Umbilical cord (tissue), 2 donors: ENCODE data around the gene SKI. TPM values are rescaled to one million over a fixed set of nuclear protein-coding genes. Genes with fewer than 3 reads are reported as not detected.
A peak's percentile ranks its signal among the peaks of the same experiment; 100 is the strongest.
"Not testable (repeated sequence)": the region's sequence is repeated elsewhere in the genome, so short reads cannot be mapped to it uniquely, and the experiment has no call there.

Experiments
- DNase-seq: peaks from one replicate; pipeline ENCODE4 v3.0.0-alpha.2; 2015; ENCODE audit warnings: low spot score
- total RNA-seq: library from RNA; depleted of rRNA; stranded (reverse); fragments of >200 nt; gene quantifications from one replicate; pipeline ENCODE4 v1.2.3, GENCODE V29; 2014; ENCODE audit warnings: low replicate concordance; ENCODE audit not compliant: insufficient read depth

The SKI gene
- total RNA-seq, 1 donor from 2014 or later, result 29.6 TPM

DNA sequence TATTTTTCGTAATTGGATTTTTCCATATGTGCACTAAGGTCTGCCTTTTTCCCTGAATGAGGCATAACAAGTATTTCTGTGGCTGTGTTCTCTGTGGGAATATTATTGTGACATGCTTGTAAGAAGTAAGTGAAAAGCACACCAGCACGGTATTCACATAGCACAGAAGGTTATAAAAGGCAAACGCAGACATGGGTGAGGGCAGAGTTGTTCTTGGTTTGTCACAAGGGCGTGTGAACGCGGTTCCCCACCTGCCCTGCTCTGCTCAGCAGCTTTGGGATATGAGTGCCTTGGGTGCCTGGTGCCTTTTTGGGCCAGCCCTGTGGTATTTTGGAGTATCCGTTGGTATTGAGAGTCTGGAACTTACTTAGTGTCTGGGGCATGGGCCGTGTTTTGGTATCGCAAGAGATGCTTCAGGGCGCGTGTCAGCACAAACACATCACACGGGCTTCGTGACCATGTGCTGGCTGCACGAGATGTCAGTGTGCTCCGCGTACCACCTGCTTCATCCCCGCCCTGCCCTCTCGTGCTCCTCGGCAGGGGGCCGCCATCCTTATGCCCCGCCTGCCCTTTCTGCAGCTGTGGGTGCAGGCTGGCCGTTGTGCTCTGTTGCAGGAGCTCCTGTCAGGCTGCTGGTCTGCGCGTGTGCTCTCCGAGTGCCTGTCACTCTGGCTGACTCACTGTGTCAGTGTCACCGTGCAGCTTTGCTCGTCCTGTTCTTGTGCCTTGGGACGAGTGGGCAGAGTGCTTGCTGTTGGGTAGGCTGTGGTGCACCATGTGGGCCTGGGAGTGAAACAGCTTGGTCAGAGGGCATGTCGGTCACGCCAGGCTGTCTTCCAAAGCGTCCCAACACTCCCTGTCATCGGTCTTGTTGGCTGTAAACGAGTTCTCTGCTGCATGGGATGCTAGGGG is 15.0 kb downstream of the SKI start:
- DNase-seq, result no peak

GRCh38 chr1:2247045-2247394 is 18.9 kb downstream of the SKI start:
- not testable (repeated sequence) for DNase-seq

DNA sequence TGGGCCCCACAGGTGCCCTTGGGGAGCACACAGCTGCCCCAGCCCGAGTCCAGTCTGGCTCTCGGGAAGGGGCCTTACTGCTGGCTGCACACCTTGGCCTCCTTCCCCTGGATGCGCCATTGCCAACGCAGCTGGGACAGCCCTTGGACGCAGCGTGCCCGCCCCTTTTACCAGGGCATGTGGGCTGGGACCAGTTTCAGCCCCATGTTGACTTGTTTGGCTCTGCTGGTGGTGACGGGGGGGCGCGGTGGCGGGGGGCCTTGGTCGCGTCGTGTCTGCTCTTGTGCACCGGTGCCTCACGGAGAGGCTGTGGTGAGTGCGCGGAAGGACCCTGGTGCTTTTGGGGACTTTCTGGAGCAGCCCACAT is 19.6 kb downstream of the SKI start:
- no peak for DNase-seq

- DNase-seq, result no peak
Observed at GRCh38 chr1:2248127-2248826, 20.2 kb downstream of the SKI start.

DNA sequence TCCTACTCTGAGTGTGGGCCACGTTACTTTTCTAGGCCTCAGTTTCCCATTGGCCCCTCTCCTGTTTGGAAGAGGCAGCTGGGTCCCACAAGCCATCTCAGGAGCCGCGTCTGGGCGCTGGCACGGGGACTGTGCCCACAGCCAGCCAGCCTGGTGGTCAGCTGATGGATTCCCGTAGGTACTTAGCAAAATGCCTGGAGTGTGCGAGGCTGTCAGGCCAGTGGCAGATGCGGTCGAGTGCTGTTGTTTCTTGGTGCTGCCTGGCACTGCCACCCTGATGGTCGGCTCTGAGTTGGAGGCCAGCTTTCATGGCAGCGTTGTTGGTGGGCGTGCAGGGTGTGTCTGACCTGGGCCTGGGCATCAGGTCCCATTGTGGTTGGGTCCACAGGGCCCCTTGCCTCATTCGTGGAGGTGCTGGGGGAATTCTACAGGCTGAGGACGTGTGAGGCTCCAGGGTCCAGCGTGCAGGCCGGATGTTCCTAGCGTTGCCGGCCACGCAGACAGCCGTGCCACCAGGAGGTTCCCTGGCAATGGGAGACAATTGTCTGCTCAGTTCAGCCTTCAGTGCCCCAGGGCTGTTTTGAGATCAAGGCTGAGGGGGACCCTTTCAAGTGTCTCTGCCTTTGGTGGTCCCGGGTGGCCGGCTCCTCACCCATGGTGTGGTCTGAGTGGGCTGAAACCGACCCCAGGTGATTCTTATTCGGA is 20.9 kb downstream of the SKI start:
- no peak for DNase-seq

DNA sequence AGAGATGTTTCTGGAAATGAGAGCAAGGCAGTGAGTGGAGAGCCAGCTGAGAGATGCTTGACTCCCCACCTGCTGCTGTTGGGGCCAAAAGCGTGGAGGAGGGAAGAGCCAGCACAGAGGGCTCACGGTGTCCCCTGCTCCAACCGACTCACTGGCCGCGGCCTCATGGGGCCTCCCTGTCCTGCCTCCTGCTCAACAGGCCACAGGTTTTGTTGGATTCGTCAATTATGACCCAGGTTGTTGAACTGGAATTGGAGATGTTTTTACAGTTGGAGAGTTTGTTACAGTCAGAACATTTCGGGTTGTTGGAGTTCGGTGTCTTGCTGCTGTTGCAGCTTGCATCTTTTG is 21.4 kb downstream of the SKI start:
- DNase-seq, result no peak

DNA sequence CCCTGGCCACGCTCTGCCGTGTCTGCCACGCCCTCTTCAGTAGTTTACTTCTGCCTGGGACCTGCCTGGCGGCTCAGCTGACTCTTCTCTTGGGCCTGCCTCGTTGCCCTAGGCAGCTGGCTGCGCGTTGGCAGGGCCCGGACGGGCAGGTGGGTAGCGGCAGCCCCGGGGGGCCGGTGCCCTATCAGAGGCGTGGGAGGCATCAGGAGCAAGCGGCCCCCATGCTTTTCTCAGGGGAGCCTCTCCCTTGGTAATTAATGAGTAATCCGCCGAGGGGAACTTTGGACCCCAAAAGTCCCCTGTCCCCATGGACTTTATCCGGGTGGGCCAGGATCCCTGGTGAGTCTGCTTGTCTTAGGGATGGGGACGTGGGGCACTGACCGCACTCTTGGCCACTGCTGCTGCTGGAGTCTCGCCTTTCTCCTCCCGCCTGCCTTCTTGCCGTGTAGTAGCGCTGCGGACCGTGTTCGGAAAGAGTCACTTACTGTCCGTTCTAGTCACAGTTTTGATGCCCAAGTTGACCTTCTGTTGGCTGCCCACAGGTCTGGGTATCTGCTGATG is 22.7 kb downstream of the SKI start:
- DNase-seq, result no peak

- DNase-seq, result no peak
Observed at GRCh38 chr1:2251363-2251762, 23.2 kb downstream of the SKI start.

DNA sequence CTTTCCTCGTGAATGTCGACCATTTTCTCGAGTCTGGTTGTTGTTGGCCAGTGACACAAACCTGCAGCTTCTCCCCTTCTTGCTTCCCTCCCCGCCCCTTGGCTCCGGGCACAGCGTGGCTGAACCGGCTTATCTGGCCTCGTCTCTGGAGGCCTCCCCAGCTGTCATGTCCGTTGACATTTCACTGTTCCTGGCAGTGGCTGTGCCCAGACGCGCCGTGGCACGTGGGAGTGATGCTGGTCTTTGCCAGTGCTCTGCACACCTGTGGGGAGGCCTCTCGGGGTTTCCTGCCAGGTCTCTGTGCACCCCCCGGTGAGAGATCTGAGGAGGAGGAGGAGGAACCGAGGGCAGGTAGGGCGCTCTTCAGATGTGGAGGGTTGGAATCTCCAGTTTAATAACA is 23.7 kb downstream of the SKI start:
- DNase-seq, result peak; percentile 77

- no peak for DNase-seq
Observed at GRCh38 chr1:2252423-2252822, 24.3 kb downstream of the SKI start.

- no peak for DNase-seq
Observed at GRCh38 chr1:2253036-2253796, 25.1 kb downstream of the SKI start.

DNA sequence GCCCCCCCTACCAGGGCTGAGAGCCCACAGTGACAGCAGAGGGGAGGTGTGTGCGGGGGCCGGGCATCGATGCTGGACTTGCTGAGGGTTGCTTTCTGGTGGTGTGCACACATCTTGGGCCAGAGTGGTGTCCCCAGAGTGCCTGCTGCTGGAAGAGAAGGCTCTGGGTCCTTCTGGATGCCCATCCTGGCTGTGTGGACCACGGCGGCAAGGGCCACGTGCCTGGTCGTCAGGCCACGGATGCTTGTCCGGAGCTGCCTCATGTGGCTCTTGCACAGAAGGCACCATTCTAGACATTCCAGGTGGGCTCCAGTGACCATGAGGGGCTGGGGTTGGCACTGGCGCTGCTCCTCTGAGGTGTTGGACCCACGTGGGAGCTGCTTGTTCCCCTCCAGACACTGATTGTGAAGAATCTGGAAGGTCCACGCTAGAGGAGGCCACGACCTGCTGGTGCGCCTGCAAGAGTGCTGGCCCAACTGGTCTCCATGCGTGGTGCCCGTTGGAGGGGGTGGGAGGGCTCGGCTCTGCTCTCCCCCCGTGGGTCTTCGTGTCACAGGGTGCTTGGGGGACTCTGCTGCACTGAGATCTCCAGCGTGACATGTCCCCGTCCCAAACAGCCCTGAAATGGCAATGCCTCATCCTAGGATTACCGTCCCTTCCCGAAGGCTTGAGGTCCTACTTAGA is 25.8 kb downstream of the SKI start:
- no peak for DNase-seq

DNA sequence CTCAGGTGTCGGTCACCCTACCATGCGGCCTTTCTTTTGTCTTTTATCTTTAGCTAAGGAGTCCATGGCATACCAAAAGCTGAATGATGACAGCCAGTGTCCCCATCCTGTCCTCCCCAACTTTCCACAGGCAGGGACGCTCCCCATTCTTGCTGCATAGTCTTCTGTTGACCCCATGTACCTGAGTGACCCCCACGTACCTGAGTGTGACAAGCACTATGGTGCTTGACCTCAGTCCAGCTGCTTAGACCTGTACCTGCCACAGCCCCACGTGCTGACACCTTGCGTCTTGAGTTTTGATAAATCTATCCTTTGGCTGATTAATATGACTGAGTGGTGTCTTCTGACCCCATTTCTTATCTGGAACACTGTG is 26.9 kb downstream of the SKI start:
- DNase-seq, result no peak

DNA sequence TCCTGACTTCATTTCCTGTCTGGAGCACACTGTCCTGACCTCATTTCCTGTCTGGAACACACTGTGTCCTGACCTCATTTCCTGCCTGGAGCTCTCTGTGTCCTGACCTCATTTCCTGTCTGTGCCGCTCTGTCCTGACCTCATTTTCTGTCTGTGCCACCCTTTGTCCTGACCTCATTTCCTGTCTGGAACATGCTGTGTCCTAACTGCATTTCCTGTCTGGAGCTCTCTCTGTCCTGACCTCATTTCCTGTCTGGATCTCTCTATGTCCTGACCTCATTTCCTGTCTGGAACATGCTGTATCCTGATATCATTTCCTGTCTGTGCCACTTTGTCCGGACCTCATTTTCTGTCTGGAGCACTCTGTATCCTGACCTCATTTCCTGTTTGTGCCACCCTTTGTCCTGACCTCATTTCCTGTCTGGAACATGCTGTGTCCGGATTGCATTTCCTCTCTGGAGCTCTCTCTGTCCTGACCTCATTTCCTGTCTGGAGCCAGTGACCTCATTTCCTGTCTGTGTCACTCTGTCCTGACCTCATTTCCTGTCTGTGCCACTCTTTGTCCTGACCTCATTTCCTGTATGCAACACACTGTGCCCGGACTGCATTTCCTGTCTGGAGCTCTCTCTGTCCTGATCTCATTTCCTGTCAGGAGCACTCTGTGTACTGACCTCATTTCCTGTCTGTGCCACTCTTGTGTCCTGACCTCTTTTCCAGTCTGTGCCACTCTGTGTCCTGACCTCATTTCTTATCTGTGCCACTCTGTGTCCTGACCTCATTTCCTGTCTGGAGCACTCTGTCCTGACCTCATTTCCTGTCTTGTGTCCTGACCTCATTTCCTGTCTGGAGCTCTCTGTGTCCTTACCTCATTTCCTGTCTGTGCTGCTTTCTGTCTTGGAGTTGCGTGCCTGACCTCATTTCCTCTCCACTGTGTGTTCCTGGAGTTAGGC is 27.6 kb downstream of the SKI start:
- DNase-seq, result peak; percentile 47

GRCh38 chr1:2256435-2257244 is 28.5 kb downstream of the SKI start:
- DNase-seq, result no peak

DNA sequence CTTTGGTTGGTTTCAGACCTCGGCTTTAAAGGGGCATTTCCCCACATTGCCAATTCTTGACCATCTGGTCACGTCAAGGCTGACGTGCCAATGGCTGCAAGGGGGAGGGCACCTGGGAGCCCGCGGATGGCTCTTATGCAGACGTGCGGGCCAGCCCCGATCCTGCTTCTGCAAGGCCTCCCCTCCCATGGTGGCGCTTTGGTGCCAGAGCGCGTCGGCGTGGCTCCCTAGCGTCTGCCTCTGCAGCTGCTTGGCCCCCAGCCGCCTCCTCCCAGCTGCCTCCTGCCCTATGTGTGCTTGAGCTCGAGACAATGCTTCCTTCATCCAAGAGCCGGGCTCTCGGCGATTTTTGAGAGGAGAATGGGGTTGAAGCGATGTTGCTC is 29.1 kb downstream of the SKI start:
- DNase-seq, result no peak

- DNase-seq, result no peak
Observed at GRCh38 chr1:2258122-2258681, 30.1 kb downstream of the SKI start.

DNA sequence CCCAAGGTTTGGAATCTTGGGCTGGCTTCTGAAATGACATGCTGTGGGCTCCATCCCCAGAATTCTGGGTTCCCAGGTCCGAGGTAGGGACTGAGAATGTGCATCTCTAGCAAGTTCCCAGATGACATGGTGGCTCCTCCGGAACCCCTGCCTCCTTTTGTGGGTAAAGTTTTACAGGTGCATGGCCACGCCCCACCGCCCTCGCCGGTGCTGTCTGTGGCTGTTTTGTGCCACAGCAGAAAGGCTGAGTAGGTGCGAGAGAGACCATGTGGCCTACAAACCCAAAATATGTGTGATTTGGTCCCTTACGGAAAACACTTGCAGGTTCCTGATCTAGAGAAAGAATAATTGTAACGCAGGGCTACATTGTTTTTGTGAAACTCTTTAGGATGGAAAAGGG is 30.9 kb downstream of the SKI start:
- DNase-seq, result no peak
